Measurements from ENCODE around the gene FYN.

Gene FYN

GRCh38 chr6:111761783-111762312 is 111.4 kb downstream of the FYN start:
- H3K27ac ChIP-seq: no peak overlapping the region
- TF ChIP-seq ZFX (IDR thresholded peaks at IDR 0.05) (no peak), CTCF (conservative IDR thresholded peaks at IDR 0.05) (no peak)

- H3K27ac ChIP-seq: no peak overlapping the region
- TF ChIP-seq CTCF (conservative IDR thresholded peaks at IDR 0.05) (no peak), ZFX (IDR thresholded peaks at IDR 0.05) (no peak)
Measured at GRCh38 chr6:111761212-111761611, 112.0 kb downstream of the FYN start.

DNA sequence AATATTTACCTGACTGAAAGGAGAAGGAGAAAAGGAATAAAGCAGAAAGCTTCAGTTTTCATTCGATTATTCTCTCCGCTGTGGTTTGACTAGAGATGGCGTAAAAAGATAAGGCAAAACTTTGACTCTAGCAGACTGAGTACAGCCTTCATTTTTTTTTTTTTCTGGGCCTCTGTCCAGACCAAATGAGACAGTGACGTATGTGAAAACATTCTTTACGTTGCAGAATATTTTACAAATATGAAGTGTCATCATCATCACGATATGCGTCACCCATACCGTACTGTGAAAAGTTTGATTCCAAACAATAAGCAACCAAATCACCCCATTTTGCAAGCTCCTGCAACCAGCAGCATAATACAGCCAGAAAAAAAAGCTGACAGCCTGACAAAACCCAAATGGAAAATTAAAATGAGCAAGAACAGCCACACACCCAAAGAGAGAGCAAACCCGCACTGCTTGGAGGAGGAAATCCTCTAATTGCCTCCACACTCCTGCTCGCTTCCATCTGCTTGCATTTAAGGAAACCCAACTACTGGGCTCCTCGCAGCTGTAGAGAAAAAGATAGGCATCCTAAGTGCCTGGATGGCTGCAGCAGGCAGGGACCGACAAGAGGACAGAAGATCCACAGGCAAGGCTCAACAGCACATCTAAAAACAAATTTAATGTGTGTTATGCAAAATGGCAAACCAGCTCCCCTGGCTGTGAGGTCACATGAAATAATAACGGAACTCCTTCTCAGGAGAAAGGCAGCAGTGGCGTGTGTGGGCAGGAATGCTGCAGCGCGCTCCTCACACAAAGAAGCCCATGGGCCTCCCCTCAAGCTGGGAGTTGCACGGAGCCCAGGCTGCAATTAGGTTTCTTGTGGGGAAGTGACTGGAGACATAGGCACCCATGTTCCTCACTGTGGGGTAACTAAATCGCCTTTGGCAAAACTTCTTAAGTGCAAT is 113.1 kb downstream of the FYN start:
- H3K27ac ChIP-seq: no peak overlapping the region
- TF ChIP-seq CTCF (conservative IDR thresholded peaks at IDR 0.05) (no peak), ZFX (IDR thresholded peaks at IDR 0.05) (no peak)

DNA sequence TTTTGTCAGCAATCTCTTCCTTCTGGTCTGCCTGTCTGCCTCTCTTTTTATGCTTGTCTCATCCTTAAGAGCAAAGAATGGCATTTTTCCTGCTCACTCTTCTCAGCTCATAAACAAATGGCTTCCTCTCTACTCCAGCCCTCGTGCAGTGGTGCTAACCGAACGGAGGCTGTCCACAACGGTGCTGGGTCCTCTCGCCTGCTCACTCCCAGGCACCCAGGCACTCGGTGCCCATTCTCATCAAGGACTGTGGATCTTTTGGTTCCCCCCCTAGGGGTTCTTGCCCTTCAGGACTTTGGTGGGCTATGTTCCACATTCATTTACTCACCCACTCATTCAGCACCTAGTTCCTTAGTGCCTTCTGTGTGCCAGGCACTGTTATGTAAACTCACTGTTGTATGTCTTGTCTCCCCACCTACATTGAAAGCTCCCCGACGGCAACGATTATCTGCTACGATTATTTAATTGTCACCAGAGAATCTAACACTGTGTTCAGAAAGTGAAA is 113.9 kb downstream of the FYN start:
- no peak overlapping the region for H3K27ac ChIP-seq
- TF ChIP-seq ZFX (IDR thresholded peaks at IDR 0.05): no peak

DNA sequence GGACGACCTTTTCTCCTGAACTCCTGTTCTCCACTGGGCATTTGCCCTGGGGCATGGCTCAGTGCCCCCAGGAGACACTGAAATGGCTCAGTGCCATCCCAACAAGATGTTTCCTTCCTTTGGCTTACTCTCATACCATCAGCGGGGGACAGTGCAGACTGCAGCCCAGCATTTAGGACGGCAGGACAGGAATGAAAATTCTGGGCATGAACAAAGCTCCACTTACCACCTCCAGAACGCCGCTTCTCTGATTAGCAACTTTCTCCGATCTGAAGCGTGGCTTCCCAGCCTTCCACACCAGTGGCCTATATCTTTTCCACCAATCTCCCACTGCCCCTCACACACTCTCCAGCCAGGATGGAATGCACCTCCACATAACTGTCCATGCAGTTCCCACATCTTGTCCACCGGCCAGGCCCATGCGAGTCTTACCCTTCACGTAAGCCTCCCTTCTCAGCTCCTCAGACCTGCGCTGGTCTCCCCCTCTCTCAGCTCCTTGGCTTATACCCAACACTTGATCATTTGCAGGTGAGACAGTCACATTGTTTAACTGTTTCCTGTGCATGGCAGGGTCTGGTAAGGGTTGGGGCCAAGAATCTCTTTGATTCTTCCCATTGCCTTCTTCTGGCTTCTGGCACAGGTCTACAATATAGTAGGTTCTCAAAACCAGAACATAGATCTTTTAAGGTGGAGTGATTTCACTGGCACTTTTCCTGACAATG is 114.5 kb downstream of the FYN start:
- no peak for TF ChIP-seq CTCF (conservative IDR thresholded peaks at IDR 0.05)
- TF ChIP-seq ZFX (IDR thresholded peaks at IDR 0.05): no peak
- no peak overlapping the region for H3K27ac ChIP-seq

DNA sequence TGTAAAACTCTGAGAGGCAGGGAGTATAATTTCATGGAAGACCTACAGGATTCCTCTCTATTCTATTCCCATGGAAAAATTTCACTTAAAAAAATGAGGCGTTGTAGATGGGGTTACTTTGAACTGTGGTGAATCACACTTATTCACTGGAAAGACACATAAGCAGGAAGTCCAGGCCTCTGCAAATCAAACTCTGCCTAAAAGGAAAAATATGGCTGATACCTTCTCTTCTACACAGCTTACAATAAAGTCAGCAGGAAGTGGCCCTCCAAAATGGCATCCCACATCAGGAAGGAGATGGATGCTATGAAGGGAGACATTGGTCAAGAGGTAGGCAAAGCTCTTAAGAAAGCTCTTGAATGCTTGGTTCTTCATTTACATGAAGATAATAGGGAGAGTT is 115.9 kb downstream of the FYN start:
- TF ChIP-seq CTCF (conservative IDR thresholded peaks at IDR 0.05) (no peak), ZFX (IDR thresholded peaks at IDR 0.05) (no peak)
- H3K27ac ChIP-seq: no peak overlapping the region

GRCh38 chr6:111754423-111754822 is 118.8 kb downstream of the FYN start:
- no peak overlapping the region for H3K27ac ChIP-seq
- TF ChIP-seq CTCF (conservative IDR thresholded peaks at IDR 0.05) (no peak), ZFX (IDR thresholded peaks at IDR 0.05) (no peak)

Measured in C4-2B (cell line).